ENCODE measurements around the gene BCR. TPM values are rescaled to one million over a fixed set of nuclear protein-coding genes. Genes with fewer than 3 reads are reported as not detected.

Gene BCR
- total and polyA plus RNA-seq, 2 of the 13 experiments (the other 11 are each of a cell fraction or from before 2014, with no cell fraction given) = 19.9 to 33.6 TPM

- TF ChIP-seq THAP9 (CRISPR knock-in tag; IDR thresholded peaks at IDR 0.05; ENCODE audit: borderline replicate concordance) (no peak), ZNF253 (CRISPR knock-in tag; IDR thresholded peaks at IDR 0.05; ENCODE audit: borderline replicate concordance) (no peak), ZBTB2 (CRISPR knock-in tag; IDR thresholded peaks at IDR 0.05; ENCODE audit: low read depth) (no peak), ATRX (CRISPR knock-in tag; IDR thresholded peaks at IDR 0.05; ENCODE audit: borderline replicate concordance) (no peak), RBAK (CRISPR knock-in tag; IDR thresholded peaks at IDR 0.05) (no peak), ZC3H13 (CRISPR knock-in tag; IDR thresholded peaks at IDR 0.05) (no peak), CBX2 (IDR thresholded peaks at IDR 0.05; ENCODE audit: low read depth, low read length) (no peak), CBX2 (CRISPR knock-in tag; IDR thresholded peaks at IDR 0.05; ENCODE audit: low read depth) (no peak), RNF2 (conservative IDR thresholded peaks at IDR 0.05; ENCODE audit: low read depth) (no peak)
- TF ChIP-seq, protein P1, sequence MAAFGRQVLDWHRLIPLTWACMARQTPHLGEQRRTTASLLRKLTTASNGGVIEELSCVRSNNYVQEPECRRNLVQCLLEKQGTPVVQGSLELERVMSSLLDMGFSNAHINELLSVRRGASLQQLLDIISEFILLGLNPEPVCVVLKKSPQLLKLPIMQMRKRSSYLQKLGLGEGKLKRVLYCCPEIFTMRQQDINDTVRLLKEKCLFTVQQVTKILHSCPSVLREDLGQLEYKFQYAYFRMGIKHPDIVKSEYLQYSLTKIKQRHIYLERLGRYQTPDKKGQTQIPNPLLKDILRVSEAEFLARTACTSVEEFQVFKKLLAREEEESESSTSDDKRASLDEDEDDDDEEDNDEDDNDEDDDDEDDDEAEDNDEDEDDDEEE (CRISPR knock-in tag; IDR thresholded peaks at IDR 0.05) = no peak
- TF ChIP-seq, protein P2, sequence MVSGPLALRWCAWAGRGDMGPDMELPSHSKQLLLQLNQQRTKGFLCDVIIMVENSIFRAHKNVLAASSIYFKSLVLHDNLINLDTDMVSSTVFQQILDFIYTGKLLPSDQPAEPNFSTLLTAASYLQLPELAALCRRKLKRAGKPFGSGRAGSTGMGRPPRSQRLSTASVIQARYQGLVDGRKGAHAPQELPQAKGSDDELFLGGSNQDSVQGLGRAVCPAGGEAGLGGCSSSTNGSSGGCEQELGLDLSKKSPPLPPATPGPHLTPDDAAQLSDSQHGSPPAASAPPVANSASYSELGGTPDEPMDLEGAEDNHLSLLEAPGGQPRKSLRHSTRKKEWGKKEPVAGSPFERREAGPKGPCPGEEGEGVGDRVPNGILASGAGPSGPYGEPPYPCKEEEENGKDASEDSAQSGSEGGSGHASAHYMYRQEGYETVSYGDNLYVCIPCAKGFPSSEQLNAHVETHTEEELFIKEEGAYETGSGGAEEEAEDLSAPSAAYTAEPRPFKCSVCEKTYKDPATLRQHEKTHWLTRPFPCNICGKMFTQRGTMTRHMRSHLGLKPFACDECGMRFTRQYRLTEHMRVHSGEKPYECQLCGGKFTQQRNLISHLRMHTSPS (CRISPR knock-in tag; IDR thresholded peaks at IDR 0.05; ENCODE audit: low read depth) = no peak
- TF ChIP-seq, protein P3, sequence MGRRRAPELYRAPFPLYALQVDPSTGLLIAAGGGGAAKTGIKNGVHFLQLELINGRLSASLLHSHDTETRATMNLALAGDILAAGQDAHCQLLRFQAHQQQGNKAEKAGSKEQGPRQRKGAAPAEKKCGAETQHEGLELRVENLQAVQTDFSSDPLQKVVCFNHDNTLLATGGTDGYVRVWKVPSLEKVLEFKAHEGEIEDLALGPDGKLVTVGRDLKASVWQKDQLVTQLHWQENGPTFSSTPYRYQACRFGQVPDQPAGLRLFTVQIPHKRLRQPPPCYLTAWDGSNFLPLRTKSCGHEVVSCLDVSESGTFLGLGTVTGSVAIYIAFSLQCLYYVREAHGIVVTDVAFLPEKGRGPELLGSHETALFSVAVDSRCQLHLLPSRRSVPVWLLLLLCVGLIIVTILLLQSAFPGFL (CRISPR knock-in tag; IDR thresholded peaks at IDR 0.05) = no peak
These were observed 10.2 kb downstream of the BCR start (continued) for GRCh38 chr22:23190526-23190925.
